ENCODE data around the gene RANBP10. TPM values are rescaled to one million over a fixed set of nuclear protein-coding genes. Genes with fewer than 3 reads are reported as not detected.

The RANBP10 gene
- total and polyA plus RNA-seq, 2 of the 13 experiments (the other 11 are each of a cell fraction or from before 2014, with no cell fraction given) = 9.2 to 22.7 TPM

DNA sequence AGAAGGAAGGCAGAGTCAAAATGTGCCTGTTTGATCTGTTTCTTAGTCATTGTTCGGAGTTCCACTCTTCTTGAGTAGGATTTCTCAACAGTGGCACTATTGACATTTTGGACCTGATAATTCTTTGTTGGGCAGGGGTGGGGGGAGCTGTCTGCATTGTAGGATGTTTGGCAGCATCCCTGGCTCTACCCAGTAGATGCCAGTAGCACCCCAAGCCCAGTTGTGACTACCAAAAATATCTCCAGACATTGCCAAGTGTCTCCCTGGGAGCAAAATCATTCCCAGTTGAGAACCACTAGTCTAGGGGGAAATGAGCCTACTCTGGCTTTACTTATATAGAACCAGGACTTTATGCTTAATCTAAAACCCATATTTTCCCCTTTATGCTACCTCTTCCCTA is 86.1 kb downstream of the RANBP10 start (continued):
- TF ChIP-seq, protein P1, sequence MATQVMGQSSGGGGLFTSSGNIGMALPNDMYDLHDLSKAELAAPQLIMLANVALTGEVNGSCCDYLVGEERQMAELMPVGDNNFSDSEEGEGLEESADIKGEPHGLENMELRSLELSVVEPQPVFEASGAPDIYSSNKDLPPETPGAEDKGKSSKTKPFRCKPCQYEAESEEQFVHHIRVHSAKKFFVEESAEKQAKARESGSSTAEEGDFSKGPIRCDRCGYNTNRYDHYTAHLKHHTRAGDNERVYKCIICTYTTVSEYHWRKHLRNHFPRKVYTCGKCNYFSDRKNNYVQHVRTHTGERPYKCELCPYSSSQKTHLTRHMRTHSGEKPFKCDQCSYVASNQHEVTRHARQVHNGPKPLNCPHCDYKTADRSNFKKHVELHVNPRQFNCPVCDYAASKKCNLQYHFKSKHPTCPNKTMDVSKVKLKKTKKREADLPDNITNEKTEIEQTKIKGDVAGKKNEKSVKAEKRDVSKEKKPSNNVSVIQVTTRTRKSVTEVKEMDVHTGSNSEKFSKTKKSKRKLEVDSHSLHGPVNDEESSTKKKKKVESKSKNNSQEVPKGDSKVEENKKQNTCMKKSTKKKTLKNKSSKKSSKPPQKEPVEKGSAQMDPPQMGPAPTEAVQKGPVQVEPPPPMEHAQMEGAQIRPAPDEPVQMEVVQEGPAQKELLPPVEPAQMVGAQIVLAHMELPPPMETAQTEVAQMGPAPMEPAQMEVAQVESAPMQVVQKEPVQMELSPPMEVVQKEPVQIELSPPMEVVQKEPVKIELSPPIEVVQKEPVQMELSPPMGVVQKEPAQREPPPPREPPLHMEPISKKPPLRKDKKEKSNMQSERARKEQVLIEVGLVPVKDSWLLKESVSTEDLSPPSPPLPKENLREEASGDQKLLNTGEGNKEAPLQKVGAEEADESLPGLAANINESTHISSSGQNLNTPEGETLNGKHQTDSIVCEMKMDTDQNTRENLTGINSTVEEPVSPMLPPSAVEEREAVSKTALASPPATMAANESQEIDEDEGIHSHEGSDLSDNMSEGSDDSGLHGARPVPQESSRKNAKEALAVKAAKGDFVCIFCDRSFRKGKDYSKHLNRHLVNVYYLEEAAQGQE (IDR thresholded peaks at IDR 0.05; ENCODE audit: borderline replicate concordance in 1 of 2, low read depth in 1 of 2, low read length in 2 of 2) = no peak
- TF ChIP-seq TEAD2 (CRISPR knock-in tag; IDR thresholded peaks at IDR 0.05) (no peak), ZNF431 (CRISPR knock-in tag; IDR thresholded peaks at IDR 0.05; ENCODE audit: borderline replicate concordance, low read depth) (0 out of 2 replicates have a peak, but pooled peaks have one; percentile 10), RORA (CRISPR knock-in tag; IDR thresholded peaks at IDR 0.05) (no peak), KLF12 (CRISPR knock-in tag; IDR thresholded peaks at IDR 0.05; ENCODE audit: borderline replicate concordance) (no peak), ZNF782 (CRISPR knock-in tag; IDR thresholded peaks at IDR 0.05; ENCODE audit: borderline replicate concordance) (no peak), MED1 (CRISPR knock-in tag; IDR thresholded peaks at IDR 0.05) (no peak)
- TF ChIP-seq, protein P2, sequence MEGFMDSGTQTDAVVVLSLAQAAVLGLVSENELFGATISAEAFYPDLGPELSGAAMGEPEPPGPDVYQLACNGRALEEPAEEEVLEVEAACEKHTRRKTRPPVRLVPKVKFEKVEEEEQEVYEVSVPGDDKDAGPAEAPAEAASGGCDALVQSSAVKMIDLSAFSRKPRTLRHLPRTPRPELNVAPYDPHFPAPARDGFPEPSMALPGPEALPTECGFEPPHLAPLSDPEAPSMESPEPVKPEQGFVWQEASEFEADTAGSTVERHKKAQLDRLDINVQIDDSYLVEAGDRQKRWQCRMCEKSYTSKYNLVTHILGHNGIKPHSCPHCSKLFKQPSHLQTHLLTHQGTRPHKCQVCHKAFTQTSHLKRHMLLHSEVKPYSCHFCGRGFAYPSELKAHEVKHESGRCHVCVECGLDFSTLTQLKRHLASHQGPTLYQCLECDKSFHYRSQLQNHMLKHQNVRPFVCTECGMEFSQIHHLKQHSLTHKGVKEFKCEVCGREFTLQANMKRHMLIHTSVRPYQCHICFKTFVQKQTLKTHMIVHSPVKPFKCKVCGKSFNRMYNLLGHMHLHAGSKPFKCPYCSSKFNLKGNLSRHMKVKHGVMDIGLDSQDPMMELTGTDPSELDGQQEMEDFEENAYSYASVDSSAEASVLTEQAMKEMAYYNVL (CRISPR knock-in tag; IDR thresholded peaks at IDR 0.05; ENCODE audit: borderline replicate concordance) = no peak

Data from HepG2 (cell line).